ENCODE data around the gene TMEM245. TPM values are rescaled to one million over a fixed set of nuclear protein-coding genes. Genes with fewer than 3 reads are reported as not detected.

TMEM245 gene
- total and polyA plus RNA-seq, 7 donors = 1.8 to 105 (median 90.7) TPM

GRCh38 chr9:109098960-109099308 lies 20.8 kb downstream of the TMEM245 start:
- no peak for DNase-seq
- H3K4me1 ChIP-seq = peaks cover 0 to 88% (median 80%) of the 10 kb centered on the region in 4 donors
- H3K27ac ChIP-seq = peak overlapping the region; percentile 71 to 83 (median 78)
- H3K27me3 ChIP-seq = no peaks in the 10 kb centered on the region
- peak in 1 of 4 donors; percentile 18 for TF ChIP-seq EP300 (IDR thresholded peaks at IDR 0.05)
- TF ChIP-seq POLR2AphosphoS5 (IDR thresholded peaks at IDR 0.05) = no peak
- no peak overlapping the region for H3K4me3 ChIP-seq
- intact Hi-C loops (cut with DNase I) = no loop called here
- H3K9me3 ChIP-seq = no peaks in the 10 kb centered on the region
- 71 to 81% methylated on average over 2 of the region's 2 CpGs for WGBS, 2 donors
- H3K36me3 ChIP-seq = no peaks in the 10 kb centered on the region

- intact Hi-C loops (cut with DNase I) = no loop called here
- DNase-seq = no peak
- H3K9me3 ChIP-seq = no peaks in the 10 kb centered on the region
- 56 to 73% methylated on average over 4 of the region's 4 CpGs for WGBS, 2 donors
- TF ChIP-seq EP300 (IDR thresholded peaks at IDR 0.05) = no peak
- TF ChIP-seq, protein P1, sequence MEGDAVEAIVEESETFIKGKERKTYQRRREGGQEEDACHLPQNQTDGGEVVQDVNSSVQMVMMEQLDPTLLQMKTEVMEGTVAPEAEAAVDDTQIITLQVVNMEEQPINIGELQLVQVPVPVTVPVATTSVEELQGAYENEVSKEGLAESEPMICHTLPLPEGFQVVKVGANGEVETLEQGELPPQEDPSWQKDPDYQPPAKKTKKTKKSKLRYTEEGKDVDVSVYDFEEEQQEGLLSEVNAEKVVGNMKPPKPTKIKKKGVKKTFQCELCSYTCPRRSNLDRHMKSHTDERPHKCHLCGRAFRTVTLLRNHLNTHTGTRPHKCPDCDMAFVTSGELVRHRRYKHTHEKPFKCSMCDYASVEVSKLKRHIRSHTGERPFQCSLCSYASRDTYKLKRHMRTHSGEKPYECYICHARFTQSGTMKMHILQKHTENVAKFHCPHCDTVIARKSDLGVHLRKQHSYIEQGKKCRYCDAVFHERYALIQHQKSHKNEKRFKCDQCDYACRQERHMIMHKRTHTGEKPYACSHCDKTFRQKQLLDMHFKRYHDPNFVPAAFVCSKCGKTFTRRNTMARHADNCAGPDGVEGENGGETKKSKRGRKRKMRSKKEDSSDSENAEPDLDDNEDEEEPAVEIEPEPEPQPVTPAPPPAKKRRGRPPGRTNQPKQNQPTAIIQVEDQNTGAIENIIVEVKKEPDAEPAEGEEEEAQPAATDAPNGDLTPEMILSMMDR (IDR thresholded peaks at IDR 0.05) = peak in 1 of 4 experiments; percentile 3
- peaks cover 0 to 2% (median 0%) of the 10 kb centered on the region in 4 donors for H3K36me3 ChIP-seq
- H3K4me3 ChIP-seq = no peak overlapping the region
- no peaks in the 10 kb centered on the region for H3K27me3 ChIP-seq
- H3K4me1 ChIP-seq = peaks cover 0 to 89% (median 80%) of the 10 kb centered on the region in 4 donors
- peak overlapping the region; percentile 71 to 83 (median 78) for H3K27ac ChIP-seq
Observed at GRCh38 chr9:109098171-109098959, 21.4 kb downstream of the TMEM245 start.

- peaks cover 0 to 87% (median 80%) of the 10 kb centered on the region in 4 donors for H3K4me1 ChIP-seq
- no peak for DNase-seq
- peak overlapping the region; percentile 71 to 83 (median 78) for H3K27ac ChIP-seq
- TF ChIP-seq POLR2AphosphoS5 (IDR thresholded peaks at IDR 0.05) = no peak
- TF ChIP-seq, protein P1 (IDR thresholded peaks at IDR 0.05) = no peak
- TF ChIP-seq EP300 (IDR thresholded peaks at IDR 0.05) = no peak
- TF ChIP-seq POLR2A (IDR thresholded peaks at IDR 0.05) = no peak
- no peaks in the 10 kb centered on the region for H3K9me3 ChIP-seq
- no peaks in the 10 kb centered on the region for H3K27me3 ChIP-seq
- peaks cover 0 to 13% (median 0%) of the 10 kb centered on the region in 4 donors for H3K36me3 ChIP-seq
- intact Hi-C loops (cut with DNase I) = no loop called here
- WGBS, 2 donors = 88 to 97% methylated on average over 4 of the region's 4 CpGs
- no peak overlapping the region for H3K4me3 ChIP-seq
Observed at GRCh38 chr9:109097146-109097545, 22.6 kb downstream of the TMEM245 start.

GRCh38 chr9:109095321-109095720 lies 24.4 kb downstream of the TMEM245 start:
- Histone ChIP-seq H3K4me3 (no peak overlapping the region), H3K4me1 (peaks cover 0 to 72% (median 66%) of the 10 kb centered on the region in 4 donors), H3K9me3 (no peaks in the 10 kb centered on the region), H3K36me3 (peaks cover 0 to 28% (median 3%) of the 10 kb centered on the region in 4 donors), H3K27ac (peak overlapping the region; percentile 21 to 83 (median 54)), H3K27me3 (no peaks in the 10 kb centered on the region)
- WGBS, 2 donors = 67 to 76% methylated on average over 3 of the region's 3 CpGs
- intact Hi-C loops (cut with DNase I) = no loop called here
- no peak for DNase-seq
- TF ChIP-seq EP300 (IDR thresholded peaks at IDR 0.05) (no peak), POLR2AphosphoS5 (IDR thresholded peaks at IDR 0.05) (no peak), POLR2A (IDR thresholded peaks at IDR 0.05) (no peak)
- TF ChIP-seq, protein P1 (IDR thresholded peaks at IDR 0.05) = no peak

GRCh38 chr9:109094268-109094667 lies 25.5 kb downstream of the TMEM245 start:
- Histone ChIP-seq H3K27me3 (no peaks in the 10 kb centered on the region), H3K4me3 (no peak overlapping the region), H3K9me3 (no peaks in the 10 kb centered on the region), H3K27ac (peak overlapping the region in 2 of 4 donors; percentile 79 to 83), H3K36me3 (peaks cover 0 to 38% (median 6%) of the 10 kb centered on the region in 4 donors), H3K4me1 (peaks cover 0 to 61% (median 55%) of the 10 kb centered on the region in 4 donors)
- WGBS, 2 donors = 91 to 92% methylated on average over 6 of the region's 6 CpGs
- DNase-seq = no peak
- intact Hi-C loops (cut with DNase I) = no loop called here
- TF ChIP-seq POLR2AphosphoS5 (IDR thresholded peaks at IDR 0.05) (no peak), EP300 (IDR thresholded peaks at IDR 0.05) (no peak)

Data from sigmoid colon (tissue), 7 donors.